ENCODE data around the gene EMILIN3.

- no peak for TF ChIP-seq POLR2AphosphoS5 (IDR thresholded peaks at IDR 0.05; ENCODE audit: low read depth)
- TF ChIP-seq GABPA (IDR thresholded peaks at IDR 0.05; ENCODE audit: low read depth) = no peak
- no peak for TF ChIP-seq CTCF (IDR thresholded peaks at IDR 0.05; ENCODE audit: insufficient read depth, low read length)
- no peak for TF ChIP-seq REST (IDR thresholded peaks at IDR 0.05; ENCODE audit: insufficient replicate concordance, low read depth)
Observed at GRCh38 chr20:41314386-41314785, 52.2 kb downstream of the EMILIN3 start.
